GM23248 (cell line): Measurements from ENCODE around the gene LEFTY2.
"Not testable (repeated sequence)": the region's sequence is repeated elsewhere in the genome, so short reads cannot be mapped to it uniquely, and the experiment has no call there.

Source experiments
- EZH2 ChIP-seq: fragments of 200-600 bp; sonication (generic); IDR thresholded peaks from 2 replicates; pipeline ENCODE4 v1.6.1; 2018; ENCODE audit warnings: antibody characterized with exemption, mild to moderate bottlenecking; ENCODE audit not compliant: insufficient read depth, poor library complexity, severe bottlenecking
- EZH2phosphoT487 ChIP-seq: fragments of 200-600 bp; sonication (generic); IDR thresholded peaks from 2 replicates; pipeline ENCODE4 v1.6.1; 2018; ENCODE audit warnings: antibody characterized with exemption, moderate library complexity, mild to moderate bottlenecking, low read depth; ENCODE audit not compliant: insufficient read depth

DNA sequence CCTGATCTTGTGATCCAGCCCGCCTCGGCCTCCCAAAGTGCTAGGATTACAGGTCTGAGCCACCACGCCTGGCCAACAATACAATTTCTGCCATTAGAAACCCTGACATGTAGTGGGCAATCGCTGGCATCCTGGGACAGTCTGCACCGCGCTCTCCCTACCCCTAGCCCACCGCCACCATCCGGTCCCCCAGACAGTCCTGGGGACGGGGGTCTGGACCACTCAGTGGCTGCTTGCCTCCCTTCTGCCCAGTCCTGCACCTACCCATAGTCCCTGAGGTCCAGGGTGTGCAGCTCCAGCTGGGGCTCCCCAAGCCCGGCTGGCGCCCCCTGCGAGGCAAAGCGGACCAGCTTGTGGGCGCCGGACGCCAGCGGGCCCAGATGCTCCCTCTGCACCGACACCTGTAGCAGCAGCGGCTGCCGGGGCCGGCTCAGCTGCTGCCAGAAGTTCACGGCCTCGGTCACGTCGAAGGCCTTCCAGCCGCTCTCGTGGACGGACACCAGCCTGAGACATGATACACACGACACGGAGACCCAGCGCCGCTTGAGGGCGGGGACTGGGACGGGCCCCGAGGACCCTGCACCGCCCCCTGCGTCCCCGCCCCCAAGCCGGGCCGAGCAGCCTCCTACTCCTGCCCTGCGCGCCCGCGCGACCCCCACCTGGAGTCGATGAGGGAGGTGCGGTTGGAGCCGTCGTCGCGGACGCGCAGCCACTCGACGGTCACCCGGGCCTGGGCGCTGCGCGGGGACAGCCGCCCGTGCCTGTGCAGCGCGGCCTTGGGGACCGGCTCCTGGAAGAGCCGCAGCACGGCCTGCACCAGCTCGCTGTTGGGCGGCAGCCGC is 1.7 kb downstream of the LEFTY2 start:
- not testable (repeated sequence) for TF ChIP-seq EZH2, EZH2phosphoT487
